IPS-NIHi7 (cell line): ENCODE data around the gene SMLR1.

ENCODE experiments used
- DNase-seq: peaks from one replicate; pipeline ENCODE4 v3.0.0; 2012; ENCODE audit warnings: mixed read lengths; ENCODE audit errors: extremely low spot score

Gene SMLR1

DNA sequence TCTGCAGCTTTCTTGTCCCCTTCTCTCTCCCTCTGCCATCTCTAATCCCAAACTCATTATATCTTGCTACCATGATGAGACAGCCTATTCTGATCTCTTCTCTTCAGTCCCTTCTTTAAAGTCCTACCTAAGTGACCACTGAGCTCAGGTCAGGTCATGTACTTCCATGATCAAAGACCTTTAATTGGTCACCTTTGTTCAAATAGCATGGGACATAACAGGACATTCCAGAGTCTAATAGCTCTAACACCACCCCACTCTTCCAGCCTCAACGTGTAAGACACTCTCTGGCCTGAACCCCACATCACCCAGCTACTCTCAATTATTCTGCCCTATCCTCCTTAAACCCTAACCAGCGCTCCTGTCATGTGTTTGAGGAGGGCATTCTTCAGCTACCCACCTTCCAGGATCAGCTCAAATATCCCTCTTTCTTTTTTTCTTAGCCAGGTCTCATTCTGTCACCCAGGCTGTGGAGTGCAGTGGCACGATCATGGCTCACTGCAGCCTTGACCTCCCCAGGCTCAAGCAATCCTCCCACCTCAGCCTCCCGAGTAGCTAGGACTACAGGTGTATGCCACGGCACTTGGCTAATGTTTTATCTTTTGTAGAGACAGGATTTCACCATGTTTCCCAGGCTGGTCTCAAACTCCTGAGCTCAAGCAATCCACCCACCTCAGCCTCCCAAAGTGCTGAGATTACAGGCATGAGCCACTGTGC, 2.1 kb upstream of the SMLR1 start:
- no peak for DNase-seq

DNA sequence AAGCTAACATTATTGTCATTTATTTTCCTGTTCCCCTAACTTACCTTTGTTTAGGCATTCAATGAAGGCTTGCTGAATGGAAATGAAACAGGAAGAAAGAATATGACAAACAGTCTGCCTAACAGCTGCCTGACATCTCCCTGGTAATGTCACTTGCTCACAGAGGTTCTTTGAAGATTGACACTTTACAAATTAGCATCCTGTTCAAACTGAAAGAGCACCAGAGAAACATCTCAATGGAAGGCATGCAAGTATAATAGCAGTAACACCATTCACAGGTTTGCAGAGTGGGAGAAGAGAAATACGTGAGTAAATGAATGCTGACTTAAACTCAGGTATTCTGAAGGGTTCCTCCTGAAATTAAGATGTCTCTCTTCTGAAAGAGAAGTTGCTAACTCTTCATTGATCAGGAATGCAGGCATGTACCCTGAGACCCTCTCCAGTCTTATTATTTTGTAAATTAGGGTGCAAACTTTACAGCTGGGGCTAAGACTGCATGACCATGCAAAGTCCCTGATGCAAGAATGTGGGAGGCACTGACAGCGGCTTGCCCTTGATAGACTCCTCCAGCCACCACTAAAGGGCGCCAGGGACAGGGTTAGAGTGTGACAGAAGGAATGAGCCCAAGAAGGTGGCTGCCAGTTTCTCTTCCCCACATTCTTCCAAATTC, 1.3 kb upstream of the SMLR1 start:
- peak; percentile 61 for DNase-seq

DNA sequence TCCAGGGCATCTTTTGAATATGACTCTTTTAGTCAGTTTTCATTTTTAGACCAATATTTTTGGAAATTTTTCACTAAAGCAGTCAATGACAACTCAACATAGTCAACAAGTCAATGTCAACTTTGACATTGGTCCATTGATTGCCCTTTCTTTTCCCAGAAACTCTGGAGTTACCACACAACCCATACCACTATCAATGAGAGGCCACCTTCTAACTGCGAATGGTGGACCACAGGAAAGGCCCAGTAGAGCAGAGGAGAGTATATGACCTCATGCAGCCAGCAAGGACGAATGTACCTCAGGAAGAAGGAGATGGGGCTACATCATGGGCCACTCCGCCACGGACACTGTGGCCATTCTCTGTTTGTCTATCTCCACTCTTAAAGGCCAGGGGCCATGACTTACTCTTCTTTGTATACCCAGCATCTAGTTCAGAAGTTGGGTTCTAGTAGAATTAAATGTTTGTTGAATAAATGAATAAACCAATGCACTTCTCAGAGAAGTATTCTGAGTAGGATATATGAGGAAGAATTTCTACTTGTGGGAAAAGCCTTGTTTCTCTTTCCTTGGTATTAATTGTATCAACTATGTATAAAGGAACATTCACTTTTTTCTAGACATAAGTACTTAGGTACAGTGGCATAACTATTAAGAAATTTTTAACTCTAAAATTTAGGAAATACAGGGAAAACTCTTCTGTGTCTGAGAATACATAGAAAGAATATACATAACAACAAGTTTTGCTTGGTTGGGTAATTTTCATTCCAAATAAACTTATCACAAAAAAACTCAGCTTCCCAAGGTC, 562 bp upstream of the SMLR1 start:
- no peak for DNase-seq

DNA sequence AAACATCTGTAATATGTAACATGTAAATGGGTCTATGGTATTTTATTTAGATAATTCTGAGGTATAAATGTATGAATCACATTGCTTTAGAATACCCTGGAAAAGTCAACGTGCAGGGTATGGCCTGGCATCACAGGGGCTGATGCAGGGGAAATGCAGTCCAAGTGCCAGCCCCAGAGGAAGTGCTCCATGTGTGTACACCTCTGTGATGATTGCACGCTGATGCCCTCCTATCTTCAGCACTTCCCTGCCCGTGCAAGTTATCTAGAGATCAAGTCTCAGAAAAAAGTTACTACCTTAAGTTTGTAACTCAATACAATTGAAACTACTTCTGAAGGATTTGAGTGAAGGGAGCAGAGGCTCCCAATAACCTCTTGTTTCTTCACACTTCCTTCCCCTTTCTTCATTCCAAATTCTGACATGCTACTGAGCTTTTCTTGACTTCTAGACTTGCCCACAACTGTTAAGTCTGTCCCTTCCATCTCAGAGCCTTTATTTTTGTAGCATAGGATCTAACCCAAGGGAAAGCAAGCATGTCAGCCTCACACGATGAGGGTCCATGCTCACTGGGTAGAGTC, 2.2 kb downstream of the SMLR1 start:
- no peak for DNase-seq

DNA sequence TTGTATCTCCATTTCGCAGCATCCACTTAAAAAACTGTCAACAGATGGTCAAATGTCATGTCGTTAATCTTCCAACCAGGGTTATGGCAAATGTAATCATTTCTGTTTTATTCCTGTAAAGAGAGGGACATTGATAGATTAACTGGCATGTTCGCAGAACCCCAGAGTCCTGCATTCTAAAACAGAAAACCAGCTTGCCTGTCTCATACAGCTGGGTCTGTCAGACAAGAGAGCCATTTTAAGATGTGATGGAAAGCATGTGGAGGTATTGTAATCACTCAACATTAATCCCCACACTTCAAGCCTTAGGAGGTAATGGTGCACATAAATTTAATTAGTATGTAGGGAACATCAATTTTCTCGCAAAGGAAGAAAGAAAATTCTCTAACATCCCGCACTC, 4.4 kb downstream of the SMLR1 start:
- DNase-seq, result no peak

DNA sequence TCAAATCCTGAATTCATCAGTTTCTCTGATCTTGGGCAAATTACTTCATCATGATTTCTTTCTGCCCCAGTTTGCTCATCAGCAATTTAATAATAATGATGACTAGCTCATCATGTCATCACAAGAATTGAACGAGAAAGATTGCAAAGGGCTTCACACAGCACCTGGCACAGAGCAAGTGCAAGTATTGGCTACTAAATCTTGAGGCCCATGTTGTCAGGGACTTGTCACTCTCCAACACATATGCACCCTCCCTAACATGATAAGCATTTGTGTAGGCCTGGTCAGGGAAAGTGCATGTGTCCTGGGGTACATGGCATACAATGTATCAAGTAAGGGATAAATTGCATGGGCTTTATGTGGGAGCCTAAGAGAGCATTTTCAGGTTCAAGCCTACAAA, 6.4 kb downstream of the SMLR1 start:
- no peak for DNase-seq

DNA sequence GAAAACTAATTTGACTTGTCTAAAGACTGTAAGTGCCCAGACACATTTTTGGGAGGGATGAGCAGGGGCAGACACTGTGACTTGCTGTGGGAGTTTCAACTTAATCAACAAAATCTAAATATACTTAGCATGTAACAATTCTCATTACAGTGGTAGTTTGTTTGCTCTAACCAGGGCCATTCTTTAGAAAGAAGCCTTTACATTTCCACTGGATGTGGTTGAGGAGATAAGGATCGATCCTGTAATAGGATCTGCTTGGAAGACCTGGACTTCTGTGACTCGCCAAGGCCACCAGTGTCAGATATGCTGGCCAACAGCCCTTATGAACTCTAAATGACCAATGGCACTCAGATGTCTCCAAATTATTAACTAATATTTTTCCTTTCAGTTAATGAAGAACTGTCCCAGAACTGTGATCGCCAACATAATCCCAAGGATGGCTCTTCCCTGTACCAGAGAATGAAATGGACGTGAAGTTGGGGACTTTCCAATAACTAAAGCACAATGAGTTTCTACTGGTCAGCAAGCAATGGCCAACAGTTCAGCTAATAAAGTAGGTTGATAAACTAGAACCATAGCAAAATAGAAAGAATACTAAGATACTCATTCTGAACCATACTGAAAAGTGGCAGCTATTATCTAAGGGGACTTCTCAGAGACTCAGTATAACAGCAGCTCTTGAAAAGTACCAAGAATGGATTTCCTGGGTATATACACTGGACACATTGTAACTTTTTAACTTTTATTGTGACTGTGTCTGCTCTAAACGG, 7.5 kb downstream of the SMLR1 start:
- DNase-seq, result no peak

DNA sequence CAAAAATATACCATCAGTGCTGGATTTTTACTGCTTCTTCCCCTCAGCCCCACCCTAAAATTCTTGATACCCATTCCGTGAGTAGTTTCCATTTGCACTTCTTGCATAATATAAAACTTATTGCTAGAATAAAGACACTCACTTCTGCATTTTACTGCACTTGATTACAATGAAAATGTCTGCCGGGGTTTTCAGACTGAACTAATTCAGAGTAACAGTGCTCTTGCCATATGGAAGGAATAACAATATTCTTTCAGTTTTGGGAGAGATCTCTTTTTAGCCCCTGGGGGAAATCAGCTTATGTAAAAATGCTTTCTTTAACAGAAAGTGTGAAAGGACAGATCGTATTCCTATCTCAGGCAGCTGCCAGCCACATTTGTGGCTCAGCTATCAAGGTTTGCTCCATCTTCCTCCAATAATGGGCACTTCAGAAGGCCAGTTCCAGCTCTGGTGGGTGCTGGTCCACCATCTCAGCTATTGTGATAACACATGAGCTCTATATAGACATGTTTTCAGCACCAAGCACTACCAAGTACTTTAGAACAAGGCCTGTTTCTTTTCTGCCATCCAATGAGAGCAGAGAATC, 8.9 kb downstream of the SMLR1 start:
- DNase-seq, result no peak

DNA sequence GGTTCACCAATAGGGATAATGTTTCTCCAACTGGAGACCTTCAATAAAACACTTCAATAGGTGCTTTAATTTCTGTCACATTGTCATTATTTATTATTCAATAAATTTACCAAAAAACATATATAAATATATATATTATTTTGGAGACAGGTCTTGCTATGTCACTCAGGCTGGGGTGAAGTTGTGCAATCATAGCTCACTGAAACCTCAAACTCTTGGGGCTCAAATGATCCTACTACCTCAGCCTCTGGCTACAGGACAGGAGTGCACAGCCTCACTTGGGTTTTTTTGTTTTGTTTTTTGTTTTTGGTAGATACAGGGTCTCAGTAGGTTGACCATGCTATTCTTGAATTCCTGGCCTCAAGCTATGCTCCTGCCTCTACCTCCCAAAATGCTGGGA, 9.9 kb downstream of the SMLR1 start:
- DNase-seq, result no peak

DNA sequence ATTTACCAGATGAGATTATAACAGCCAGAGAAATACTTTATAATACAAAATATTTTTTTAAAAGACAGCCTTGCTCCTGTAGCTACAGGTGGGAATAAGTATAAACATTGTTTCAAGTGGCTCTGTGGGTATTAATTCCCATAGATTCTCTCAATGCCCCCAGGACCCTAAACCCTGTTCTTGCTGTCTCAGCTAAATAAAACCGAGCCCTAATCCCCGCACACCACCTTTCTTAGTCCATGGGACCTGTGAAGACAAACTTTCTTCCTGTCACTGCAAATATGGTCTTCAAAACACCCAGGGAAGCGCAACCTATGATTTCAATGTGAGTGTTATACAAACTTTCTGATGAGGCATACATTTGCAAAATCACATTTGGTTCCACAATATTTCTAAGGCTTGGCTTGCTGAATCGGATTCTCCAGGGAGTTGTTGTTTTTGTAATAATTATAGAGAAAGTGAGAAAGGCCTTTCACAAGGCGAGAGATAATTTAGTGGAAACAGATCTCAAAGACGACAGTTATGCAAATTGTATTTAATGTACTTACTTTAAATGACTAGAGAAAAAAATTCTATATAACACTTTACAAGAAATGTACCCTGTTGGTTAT, 11.1 kb downstream of the SMLR1 start:
- DNase-seq, result no peak

DNA sequence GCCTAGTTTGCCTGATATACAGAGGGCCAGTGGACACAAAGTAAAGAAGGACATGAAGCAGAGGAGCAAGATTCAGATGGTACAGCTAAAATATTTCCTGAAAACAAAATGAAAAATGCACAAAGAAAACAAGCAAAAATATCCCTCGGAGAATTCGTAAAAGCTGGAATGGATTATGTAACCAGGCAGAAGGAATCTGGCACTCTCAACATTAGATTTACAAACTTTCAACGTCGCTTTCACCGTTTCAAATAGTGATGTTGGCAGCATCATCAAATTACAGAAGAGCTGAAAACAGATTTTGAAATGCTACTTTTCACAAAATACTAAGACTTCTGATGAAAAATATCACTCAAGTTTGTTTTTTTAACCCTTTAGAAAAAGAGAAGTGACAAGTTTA, 11.7 kb downstream of the SMLR1 start:
- DNase-seq, result no peak

DNA sequence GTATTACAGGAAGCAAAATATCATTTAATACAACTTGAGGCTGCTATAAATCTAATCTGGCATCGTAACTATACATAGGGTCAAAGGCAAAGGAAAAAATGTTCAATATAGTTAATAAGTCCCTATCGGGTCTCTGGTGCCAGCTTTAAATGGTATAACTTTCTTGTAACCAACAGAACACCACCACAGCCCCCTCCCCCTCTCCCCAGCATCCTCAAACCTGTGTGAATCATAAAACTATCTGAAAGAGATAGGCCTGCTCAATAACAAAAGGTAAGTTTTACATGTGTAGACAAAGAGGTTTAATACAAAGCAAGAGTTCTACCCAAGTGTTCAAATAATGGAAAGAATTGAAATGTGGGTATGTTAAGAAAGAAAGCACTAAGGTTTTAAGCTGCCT, 12.2 kb downstream of the SMLR1 start:
- no peak for DNase-seq

DNA sequence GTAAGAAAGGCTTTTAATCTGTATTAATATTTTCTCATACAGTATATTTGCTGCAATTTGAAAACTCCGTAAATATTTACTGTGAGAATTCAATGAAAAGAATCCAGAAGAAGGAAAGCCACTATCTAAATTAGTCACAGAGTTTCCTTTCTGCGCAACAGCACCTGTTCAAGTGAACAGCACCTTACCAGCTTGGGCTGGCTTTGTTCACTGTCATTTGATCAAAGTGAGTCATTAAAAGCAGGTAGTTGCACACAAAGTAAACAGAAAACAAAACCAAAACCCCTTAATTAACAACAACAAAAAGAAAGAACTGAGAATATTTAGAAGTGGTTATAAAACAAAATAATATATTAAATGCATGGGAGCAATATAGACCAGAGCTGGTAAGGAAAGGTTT, 12.8 kb downstream of the SMLR1 start:
- no peak for DNase-seq

DNA sequence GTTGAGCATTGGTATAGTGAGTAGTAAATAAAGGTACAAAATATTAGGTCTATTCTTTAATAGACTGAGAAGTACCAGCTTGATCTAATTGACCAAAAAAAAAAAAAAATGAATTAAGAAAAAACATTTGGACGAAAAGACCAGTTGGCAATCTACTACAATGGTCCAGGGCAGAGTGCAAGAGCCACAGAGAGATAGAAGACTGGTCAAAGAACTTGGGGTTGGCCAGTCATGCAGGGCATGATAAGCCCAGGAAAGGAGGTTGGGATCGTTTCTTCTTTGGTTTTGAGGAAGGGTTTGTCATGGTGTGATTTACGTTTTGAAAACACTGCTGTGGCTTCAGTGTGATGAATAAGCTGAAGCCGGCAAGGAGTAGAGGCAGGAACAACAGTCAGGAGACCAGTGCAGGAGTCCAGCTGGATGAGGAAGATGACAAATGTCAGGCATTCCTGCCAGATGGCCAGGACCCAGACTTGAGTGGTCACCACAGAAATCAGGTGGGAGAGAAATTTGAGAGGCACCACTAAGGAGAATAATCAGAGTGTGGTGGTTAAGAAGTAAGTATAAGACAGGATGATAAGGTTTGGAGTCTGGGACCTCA, 14.0 kb downstream of the SMLR1 start:
- DNase-seq, result no peak

DNA sequence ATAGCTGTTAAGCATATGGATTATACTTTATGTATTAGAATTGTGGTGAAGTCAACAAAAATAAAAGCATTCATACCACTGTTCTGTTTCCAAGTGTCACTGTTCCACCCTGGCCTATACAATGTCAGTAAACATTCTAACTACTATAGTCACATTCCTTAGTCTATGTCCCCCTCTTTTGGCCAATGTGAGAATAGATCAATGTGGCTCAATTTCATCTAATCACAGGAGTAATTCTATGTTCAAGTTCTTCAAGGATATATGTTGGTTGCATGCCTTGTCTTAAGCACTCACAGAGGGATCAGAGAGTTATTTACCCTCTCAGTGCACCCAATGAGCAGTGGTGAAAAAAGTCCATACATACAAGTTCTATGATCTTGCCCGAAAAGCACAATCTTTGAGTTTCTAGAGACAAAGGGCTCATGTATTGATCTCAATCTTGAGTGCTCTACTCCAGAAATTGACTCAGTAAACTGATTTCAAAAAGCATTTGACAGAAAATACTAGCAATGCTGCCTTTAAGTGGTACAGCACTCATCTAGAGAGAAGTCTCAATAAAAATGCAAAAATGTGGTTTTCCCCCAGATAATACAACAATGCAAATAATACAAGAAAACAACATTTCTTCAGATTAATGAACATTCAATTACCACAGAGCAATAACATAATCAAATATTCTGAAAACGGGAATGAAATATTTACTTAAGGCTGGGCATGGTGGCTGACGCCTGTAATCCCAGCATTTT, 16.5 kb downstream of the SMLR1 start:
- DNase-seq, result peak; percentile 45

DNA sequence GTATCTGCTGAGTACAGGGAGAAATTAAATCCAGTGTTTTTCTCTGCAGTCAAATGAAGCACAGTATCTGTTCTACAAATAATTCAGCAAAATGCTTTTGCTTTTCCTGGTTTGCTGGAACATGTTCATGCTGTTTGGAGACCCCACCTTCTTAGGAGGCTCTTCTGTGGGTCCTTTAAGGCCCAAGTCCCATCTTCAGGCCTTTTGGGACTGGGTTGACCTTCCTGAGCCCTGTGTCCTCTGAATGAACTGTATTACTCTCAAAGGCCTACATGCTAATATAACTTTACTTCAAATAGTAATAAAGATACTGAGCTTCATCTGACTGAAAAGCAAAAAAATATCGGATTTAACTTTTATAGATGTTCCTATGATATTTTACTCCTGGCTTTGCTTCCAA, 19.3 kb downstream of the SMLR1 start:
- DNase-seq, result no peak

DNA sequence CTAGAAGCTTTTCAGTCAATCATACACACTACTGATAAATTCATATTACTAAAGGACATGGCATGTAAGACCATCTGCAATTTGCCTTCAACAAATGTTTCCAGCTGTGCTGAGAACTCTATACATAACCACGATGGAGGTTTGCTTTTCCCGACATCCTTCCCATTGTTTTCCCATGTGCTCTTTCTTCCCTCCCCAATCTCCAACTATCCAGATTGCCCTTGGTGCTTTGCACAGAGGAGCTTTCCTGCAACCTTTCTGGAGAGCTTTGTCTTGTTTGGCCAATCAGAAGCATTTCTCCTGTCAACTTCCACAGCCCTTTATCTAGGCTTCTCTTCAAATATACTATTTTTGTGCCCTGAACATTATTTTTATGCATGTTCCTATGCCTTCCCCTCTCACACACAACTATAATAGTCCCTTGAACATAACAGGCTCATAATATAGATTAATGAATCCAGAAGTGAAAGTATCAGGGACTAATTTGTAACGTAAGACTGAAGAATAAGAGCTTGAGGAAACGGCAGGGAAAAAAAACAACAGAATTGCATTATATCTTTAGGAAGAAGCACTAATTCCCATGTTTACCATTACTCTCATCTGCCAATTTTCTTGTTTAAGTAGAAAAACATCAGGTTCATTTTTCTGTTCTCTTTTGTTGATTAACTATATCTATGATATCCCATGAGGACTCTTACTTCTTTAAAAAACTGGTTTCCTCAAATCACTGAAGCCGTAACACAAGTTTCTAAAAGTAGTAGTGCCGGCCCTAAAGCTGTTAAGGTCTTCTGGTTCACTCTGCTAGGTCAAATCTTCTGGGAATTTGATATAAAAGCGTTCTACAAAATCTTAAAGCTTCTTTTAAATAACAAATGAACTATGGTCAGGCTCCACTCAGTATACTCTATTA, 20.1 kb downstream of the SMLR1 start:
- DNase-seq, result no peak

DNA sequence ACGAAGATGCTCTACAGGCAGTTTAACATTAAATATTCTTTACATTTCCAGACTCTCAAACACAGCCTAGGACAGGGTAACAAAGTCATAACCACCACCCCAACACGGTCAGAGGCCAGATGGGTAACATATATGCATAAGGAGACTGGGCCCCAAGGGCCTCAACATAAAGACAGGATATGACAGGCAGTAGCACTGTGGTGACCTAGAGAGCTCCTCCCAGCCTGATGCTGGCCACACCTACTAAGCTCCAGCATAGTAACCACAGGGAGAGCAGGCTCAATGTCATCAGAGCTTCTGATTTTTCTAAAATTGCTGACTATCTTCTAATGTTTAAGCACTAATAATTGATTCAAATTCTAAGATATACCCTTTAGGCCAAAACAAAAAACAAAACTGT, 21.7 kb downstream of the SMLR1 start:
- DNase-seq, result peak; percentile 43

DNA sequence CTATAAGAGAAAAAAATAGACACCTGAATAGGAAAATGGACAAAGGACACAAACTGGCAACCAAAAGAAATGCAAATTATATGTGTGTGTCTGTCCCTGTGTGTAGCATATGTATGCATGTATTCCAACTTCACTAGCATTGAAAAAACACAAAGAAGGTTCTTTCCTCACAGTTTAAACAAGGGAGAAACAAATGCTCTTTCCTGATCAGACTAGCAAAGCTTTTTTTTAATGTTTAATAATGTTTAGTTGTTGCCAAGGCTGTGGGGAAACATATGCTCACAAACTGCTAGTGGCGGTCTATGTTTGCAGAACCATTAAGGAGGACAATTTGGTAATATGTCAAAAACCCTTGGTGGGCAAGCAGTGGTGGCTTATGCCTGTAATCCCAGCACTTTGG, 22.4 kb downstream of the SMLR1 start:
- DNase-seq, result no peak
